HG02759 (cell line): Measurements from ENCODE around the gene PISD.

Experiments used
- ATAC-seq: cut with Tn5 transposase; IDR thresholded peaks from one replicate; pipeline ENCODE4 v1.9.1; 2021; ENCODE audit warnings: mild to moderate bottlenecking, moderate library complexity; ENCODE audit not compliant: unreplicated experiment

The PISD gene

DNA sequence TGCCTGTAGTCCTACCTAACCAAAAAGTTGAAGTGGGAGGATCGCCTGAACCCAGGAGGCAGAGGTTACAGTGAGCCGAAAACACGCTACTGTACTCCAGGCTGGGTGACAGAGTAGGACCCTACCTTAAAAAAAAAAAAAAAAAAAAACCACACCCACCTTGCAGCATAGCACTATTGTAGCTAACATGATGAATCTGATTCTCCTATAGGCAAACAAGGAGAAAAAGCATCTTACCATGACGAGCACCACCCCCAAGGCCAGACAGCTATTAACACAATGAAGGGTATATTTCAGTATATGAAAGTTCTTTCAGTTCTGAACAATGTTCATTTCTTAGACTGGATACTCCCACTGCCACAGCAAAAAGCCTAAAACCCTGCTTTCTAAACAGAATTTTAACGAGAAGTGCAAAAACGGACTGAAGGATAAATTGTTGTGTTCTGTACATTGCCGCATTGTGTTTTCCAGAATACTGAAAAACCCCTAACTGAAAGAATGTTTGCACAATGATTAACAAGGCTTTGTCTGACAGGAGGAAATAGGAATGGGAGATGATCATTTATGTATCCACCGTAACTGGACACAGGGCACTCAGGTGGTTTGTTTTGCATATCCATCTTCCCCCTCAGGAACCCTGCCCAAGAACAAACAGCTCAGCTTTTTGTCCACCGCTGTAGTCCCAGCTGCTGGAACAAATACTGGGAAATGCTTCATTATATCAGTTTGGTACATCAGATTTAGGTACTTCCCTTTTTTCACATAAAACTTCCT, 8.9 kb downstream of the PISD start:
- no peak for ATAC-seq

DNA sequence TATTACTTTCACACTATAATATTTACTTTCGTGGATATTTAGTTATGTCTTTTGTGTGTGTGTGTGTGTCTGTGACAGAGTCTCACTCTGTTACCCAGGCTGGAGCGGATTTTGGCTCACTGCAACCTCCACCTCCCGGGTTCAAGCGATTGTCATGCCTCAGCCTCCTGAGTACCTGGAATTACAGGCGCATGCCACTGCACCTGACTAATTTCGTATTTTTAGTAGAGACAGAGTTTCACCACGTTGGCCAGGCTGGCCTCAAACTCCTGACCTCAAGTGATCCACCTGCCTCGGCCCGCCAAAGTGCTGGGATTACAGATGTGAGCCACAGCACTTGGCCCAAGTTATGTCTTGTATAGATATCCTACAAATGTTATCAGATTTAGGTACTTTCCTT, 9.9 kb downstream of the PISD start:
- no peak for ATAC-seq

DNA sequence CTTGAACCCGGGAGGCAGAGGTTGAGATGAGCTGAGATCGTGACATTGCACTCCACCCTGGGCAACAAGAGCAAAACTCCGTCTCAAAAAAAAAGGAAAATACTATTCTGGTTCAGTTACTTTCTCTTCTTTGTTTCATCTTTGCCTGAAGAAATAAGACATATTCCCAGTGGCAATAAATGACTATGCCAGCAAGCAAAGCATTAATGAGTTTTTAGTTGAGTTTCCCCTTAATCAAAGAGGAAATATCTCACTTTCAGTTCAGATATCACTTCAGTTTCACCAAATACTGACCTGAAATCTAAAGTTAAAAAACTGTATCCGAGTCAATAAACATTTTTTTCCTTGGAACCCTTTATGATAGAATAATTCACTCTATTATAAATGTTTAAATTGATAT, 10.4 kb downstream of the PISD start:
- no peak for ATAC-seq

DNA sequence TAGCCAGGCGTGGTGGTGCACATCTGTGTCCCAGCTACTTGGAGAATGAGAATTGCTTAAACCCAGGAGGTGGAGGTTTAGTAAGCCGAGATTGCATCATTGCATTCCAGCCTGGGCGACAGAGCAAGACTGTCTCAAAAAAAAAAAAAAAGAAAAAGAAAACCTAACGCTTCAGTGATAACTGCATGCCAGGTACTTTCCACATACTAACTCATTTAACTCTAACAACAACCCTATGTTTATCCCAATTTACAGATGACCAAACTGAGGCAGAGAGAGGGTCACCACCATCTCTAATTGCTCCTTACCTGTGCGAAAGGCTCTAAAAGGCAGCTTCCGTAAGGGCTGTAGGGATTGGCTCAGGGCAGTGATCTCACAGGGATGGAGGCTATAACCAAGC, 11.6 kb downstream of the PISD start:
- no peak for ATAC-seq

DNA sequence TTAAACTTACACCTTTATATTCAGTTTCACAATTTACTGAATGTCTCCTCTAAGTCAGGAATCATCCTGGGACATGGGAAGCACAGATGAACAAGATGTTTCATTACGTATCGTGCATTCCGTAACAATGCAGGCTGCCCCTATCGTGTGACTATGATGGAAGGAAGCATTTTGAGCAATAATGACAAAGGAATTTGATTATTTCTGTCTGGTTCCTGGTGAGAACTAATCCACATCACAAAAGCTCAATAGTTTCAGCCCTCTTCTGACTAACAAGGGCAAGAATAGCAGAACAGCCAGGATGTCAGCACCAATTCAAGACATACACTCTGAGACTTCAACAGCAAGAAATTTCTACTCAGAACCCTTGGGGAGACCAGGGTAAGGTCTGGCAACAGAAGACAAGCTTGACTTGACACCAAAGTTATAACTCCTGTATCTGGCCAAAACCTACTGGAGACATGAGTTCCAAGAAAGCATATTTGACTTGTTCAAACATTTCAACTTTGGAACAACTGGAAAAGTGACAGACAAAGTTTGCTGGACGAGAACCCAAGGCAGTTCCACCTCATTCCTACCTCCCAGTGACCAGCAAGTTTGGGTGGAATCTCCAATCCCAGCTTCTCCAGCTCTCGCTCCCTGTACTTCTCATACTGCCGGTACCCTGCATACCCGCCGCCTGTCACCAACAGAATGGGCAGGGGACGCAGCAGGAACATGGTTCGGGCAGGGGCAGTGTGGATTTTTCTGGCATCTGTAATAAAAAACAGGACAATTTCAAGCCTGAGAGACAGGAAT, 14.3 kb downstream of the PISD start:
- no peak for ATAC-seq

DNA sequence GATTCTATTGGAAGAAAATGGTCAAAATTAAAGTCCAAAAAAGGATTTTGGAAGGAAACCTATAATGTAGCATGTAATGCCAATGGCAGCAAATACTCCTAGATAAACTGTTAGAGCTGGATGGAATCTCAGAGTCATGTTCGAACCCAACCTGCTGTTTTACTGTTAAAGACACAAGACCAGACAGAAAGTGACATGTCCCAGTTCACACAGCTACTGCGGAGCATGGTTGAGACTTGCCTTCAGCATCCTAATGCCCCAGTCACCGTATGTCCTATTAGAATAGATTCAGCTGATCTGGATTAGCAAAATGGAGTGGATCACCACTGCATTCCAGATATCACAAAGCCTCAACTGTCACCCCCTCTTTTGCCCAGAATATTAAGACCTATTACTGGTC, 14.9 kb downstream of the PISD start:
- no peak for ATAC-seq

DNA sequence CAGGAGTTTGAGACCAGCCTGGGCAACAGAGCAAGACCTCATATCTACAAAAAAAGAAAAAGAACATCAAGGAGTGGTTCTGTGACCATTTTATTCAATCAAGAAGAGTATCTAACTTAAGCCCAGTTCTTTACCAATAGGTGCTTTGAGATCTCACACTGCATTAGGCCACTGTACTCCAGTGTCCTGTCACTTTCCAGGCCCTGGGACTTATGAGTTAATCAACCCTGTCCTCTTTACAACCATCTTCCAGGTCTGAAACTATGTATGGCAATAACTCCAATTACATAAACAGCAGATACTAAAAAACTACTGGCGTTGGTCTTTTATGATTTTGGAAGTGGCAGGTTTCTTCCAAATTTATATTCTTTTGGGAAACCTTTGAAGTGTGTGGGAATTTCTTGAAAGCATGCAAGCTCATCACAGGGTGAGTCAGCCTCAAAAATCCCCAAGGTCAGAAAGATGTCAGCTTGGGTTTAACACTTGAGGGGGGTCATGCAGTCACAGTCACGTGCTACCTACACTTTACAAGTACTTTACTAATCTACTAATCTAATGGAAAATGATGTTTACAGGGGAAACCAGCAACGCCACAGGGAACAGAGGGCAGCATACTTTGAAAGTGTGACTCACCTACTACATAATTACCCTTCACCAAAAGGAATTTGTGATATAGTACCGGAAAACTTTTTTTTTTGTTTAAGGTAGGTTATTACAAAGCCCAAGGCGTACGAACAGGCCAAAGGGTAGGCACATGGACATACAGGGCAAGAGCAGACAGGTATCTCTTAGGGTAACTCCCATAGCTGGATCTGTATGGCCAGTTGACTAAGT, 15.6 kb downstream of the PISD start:
- ATAC-seq = no peak

DNA sequence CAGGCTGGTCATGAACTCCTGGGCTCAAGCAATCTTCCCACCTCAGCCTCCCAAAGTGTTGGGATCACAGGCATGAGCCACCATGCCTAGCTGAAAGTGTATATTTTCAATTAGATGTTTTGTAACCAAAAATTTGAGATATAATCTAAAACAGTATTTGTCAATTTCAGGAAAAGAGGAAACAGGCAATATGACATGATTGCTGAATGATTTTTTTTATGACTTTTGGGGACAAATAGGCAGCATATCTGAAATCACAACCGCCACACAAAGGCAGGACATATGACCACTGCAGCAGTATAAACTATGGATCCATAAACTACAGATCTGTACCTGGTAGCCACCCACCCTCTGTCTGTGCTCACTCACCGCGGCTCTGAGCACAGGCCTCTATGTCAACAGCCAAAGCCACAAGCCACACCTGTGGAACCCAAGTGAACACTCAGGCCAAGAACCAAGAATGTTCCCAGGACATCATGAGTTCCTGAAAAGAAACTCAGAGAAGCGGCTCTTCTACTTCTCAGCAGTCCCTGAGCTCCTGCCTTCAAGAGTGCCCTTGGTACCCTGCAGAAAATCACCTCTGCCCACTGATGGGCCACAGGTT, 22.5 kb downstream of the PISD start:
- no peak for ATAC-seq

DNA sequence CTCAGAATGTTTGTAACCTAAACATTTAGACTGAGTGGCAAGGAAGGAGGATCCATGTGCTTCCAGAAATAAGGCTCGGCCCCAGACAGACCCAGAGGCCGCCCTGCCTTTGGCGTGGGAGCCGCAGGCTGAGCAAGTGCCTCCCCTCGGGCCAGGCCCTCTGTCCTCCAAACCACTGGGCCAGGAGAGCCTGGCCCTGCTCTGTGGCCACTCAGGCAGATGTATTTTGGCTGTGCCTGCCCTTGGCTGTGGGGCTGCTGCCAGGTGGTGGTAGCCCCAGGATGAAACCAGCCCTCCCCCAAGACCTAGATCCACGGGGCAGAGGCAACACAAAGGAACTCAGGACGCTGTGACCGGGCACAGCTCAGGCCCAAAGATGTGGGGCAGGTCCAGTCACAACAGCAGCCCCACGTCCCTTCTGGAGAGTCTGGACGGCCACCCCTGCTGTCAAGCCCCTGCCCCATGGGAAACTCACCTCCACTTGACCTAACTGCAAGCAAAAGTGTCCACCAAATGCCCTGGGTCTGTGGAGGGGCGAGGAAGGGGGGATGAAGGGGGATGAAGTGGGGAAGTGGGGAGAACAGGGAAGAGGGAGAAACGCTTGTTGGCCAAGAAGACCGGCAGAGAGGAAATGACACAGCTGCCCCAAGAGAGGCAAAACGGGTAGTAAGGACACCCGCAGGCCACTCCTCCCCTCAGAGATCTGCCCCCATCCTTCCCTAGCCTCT, 24.0 kb downstream of the PISD start:
- peak; percentile 34 for ATAC-seq

DNA sequence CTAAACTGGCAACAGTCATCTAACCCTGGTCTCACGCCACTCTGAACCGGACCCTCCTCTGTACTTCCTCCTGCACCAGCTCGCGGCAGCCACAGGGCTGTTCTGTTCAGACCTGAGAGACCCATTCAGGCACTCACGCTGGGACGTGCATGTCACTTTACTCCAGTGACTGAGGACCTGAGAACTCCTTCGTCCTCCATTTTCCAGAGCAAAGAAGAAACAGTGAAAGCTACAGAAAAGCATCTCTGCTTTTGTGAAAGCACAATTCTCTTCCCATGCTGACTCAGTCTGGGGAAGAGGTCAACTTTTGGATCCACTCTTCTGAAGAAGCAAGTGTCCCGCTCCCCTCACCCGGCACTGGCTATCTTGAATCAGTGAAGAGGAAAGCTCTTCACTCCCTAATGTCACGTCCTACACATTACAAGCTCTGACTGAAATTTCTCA, 24.5 kb downstream of the PISD start:
- ATAC-seq = no peak

DNA sequence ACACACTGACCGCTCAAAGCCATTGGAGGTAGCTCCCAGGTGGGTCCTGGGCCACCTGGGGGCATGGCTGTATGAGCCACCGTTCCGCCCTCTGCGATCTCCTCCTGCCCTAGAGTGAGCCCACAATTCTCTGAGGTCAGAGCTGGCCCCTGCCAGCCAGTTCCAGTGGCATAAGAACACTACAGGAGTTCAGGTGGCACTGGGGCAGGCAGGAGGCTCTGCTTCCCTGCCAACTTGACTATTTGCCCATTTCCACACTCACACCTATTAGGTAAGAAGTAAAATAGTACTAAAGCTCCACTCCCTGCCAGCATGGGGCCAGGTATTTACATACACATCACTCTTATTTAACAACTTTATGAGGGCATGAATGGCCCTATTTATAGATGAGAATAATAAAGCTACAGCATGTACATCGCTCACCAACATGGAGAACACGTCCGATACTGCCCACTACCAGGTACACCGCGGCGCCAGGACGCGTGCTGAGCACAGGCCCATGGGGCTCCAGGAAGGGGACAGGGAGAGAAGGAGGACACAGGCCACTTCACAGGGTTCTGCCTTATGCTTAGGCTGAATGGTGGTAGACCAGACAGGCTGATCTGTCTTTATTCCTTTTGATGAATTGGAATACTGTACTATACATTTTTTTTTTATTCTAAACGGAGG, 26.2 kb downstream of the PISD start:
- ATAC-seq = no peak

DNA sequence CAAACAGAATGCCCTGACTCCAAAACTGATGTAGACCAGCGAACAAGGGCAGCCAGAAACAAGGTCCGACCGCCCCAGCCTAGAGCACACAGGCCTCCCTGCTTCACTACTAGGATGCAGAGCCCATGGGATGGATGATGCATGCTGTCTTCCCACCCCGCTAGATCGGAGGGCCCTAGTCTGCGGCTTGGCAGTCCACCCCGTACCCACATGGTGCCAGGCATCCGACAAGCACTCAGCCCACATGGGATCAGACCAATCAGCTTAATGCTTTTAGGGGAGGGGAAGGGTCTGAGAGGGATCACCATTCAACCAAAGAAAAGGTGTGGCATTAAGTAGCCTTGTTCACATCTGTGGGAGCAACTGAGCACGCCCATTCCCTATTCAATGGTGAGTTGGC, 30.6 kb downstream of the PISD start:
- ATAC-seq = no peak

DNA sequence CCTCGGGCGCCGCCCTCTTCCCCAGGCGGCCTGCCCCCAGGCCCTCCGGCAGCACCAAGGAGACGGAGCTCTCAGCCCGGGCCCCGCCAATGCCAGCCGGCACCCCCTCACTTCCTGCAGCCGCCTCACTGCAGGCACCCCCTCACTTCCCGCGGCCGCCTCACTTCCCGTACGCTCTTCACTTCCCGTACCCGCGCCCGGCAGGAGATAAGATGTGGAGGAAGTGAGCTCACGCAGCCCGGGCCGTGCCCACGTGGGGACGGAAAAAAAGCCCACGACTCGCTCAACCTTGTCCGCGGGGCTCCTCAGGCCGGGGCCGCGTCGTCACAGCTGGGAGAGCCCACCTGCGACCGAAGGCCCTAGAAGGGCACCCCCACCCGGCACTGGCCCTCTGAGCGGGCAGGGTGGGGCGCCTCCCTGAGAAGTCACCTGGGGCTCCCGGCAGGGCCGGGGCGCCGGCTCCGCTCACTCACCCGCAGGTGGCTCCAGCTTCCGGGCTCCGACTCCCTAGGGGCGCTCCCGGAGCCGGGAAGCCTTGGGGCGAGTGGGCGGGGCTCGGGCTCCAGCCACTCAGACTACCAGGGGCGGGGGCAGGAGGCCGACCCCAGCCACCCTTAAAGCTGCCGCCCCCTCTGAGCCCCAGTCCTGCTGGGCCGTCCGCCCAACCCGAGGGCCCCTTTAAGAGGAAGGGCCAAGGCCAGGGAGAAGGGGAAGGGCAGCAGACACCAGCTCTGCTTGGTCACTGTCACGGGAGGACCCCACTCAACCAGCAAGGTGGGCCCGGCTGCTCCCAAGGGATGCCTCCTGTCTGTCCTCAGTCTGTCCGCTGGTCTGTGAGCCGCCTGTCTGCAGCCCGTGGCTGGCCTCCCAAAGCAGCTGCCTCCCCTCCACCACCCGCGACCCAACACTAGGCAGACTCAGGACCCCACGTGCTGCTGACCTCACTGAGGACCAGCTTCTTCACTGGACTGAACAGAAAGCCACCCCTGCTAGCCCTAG, 31.4 kb downstream of the PISD start:
- peak; percentile 69 for ATAC-seq

DNA sequence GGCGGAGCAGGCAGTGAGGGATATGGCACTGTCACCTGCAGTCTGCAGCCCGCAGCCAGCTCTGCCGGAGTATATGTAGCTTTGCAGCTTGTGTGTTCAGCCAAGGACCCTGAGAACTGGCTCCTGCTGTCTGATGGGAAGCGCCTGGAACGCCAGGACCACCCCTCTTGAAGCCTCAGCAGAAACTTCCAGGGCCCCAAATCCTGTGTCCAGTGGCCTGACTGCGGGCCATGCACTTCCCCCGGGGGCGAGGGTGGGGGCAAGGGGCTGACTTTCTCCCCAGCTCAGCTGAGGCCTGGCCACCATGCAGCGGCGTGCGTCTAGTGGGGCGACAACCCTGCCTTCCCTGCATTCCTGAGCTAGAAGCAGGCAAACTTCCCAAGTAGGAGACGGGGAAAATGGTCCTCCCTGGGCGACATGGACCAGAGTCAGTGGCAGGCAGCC, 32.3 kb downstream of the PISD start:
- ATAC-seq = no peak

DNA sequence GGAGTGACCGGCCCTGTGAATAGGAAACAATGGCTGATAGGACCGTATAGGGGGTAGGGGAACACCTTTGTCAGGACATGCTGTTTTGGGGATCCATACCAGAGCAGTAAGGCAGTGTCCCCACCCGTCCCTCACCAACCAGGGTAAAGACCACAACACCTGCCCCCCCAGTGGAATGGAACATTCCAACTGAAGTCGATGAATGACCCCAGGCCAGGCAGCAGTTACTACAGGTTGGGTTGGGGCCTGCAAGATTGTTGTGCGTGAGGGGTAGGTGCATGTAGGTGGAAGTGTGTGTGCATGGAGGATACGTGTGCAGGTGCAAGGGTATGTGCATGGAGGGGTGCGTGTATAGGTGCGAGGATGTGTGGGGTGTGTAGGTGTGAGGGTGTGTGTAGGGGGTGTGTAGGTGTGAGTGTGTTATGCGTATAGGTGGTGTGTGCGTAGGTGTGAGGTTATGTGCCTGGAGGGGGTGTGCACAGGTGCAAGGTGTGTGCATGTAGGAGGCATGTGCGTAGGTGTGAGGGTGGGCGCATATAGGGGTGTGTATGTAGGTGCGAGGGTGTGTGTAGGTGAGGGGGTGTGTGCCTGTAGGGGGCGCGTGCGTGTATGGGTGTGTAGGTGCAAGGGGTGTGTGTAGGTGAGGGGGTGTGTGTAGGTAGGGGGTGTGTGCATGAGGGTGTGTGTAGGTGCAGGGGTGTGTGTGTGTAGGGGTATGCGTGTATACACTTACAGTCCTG, 32.9 kb downstream of the PISD start:
- no peak for ATAC-seq

DNA sequence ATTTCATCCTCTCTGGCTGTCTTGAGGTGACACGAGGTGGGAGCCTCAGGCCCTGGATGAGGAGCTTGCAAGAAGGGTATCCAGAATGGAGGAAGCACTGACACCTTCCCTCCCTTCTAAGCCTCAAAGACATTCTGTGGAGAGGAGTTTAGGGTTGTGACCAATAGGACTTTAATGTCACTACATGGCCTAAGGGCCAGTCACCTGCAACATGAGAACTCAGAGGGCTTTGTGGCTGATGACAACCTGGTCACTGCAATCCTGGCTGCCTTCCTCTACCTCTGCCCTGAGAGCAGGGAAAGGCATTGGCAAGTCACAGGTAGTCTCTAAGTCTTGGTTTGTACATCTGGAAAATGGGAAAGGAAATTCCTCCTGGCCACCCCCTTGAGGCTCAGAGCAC, 33.7 kb downstream of the PISD start:
- ATAC-seq = no peak

DNA sequence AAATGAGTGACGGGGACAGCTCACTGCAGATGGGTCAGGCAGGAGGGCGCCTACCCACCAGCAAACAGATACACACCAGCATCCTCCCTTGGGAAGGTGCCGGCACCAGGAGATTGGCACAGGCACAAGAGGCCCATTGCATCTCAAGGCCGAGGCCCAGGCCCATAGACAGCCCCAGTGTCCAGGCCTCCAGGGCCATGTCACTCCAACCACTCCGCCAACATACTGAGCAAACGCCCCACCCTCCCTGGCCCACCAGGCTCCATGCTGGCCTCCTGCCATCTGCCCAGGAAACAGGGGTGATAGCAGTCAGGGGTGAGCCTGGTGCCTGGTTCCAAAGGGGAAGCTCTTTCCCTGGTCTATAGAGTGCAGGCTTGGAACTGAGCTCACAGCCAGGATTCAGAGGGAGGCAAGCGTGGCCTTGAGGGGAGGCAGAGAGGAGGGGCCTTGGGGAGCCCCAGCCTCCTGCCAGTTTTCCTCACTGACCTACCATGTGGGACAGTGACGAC, 34.7 kb downstream of the PISD start:
- ATAC-seq = no peak
